HG03432 (cell line): ENCODE results near the gene MYEOV.

Experiments used
- ATAC-seq: cut with Tn5 transposase; IDR thresholded peaks from one replicate; pipeline ENCODE4 v1.9.1; 2021; ENCODE audit warnings: mild to moderate bottlenecking, moderate library complexity; ENCODE audit not compliant: unreplicated experiment

MYEOV gene

DNA sequence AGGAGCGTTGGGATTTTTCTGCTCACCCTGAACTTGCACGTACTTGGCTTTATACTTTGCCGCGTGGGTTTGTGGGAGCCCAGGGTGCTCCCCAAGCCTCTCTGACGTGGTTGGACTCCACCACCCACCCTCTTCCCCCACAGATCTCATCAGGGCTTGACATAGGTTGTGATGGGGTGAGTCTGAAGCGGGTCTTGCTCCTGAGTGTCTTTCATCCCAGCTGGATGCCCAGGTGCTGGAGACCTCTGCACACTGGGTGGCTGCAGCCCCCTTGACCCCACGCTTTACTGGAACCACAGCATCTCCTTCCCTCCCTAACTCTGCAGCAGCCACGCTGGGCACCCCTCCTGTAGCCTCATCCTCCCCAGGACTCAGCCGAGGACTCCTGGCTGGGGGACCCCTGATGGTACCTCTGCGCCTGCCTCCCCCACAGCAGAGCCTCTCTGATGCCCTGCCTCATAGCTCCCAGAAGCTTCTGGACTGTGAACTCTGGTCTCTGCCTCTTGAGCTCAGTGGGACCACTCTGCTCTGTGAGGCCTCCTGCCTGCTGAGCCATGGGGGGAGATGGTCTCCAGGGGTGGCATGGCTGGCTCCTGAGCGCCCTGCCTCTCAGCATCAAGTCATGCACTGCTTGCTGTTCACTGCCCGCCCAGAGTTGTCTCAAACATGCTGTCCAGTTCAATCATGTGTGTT lies 45.2 kb downstream of the MYEOV start:
- ATAC-seq, result no peak

- ATAC-seq, result no peak
Measured at GRCh38 chr11:69339983-69340565, 46.1 kb downstream of the MYEOV start.

DNA sequence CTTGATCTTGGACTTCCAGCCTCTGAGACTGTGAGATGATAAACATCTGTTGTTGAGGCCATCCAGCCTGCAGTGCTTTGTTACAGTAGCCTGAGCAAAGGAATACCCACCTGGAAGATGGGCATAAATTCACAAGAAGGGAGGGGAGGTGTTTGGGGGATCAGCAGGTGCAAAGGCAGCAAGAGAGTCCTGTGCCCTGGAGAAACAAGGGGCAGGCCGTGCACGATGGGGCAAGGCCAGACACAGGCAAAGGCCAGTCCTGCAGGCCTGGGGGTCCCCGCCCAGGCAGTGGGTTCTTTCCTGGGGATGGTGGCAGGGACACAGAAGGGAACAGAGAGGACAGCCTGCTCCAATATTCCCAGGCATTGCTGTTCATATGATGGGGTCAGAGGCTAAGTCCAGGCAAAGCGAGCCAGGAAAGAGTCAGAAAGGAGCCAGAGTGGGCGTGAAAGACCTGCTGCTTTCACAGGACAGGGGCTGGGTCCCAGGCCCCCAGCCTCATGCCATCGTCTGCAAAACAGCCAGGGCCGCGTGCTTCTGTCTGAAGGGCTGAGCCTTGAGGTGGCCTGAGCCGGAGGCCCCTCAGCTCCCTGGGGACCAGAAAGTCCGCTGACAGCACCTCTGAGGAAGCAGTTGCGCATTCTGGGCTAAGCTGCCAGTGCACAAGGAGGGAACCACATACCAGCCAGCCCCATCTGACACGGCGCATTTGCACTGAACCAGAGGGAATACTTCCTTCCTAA lies 48.8 kb downstream of the MYEOV start:
- no peak for ATAC-seq

GRCh38 chr11:69343401-69344321 lies 49.7 kb downstream of the MYEOV start:
- no peak for ATAC-seq

DNA sequence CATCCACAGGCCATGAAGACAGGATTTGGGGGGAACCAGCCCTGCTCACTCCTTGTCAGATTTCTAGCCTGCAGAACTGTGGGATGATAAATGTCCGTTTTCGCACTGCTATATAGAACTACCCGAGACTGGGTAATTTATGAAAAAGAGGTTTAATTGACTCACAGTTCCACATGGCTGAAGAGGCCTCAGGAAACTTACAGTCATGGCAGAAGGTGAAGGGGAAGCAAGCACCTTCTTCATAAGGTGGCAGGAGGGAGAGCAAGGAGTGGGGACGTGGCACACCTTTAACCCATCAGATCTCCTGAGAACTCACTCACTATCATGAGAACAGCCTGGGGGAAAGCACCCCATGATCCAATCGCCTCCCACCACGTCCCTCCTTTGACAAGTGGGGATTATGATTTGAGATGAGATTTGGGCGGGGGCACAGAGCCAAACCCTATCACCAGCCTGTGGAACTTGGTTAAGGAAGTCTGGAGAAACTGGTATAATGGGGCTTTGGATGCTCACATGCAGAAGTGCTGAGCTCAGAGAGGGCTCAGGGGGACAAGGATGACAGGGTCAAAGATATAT lies 50.7 kb downstream of the MYEOV start:
- no peak for ATAC-seq
